AG08396 (cell line): Measurements from ENCODE around the gene AFDN.
"Not testable (repeated sequence)": the region's sequence is repeated elsewhere in the genome, so short reads cannot be mapped to it uniquely, and the experiment has no call there.

ENCODE experiments used
- DNase-seq: peaks from one replicate; pipeline ENCODE4 v3.0.0; 2012; ENCODE audit warnings: low spot score, mixed read lengths

Gene AFDN

GRCh38 chr6:167981916-167982462 lies 155.3 kb downstream of the AFDN start:
- no peak for DNase-seq

GRCh38 chr6:167984144-167984719 lies 157.5 kb downstream of the AFDN start:
- DNase-seq = no peak

- no peak for DNase-seq
Observed at GRCh38 chr6:167984876-167985604, 158.3 kb downstream of the AFDN start.

GRCh38 chr6:167985911-167986595 lies 159.3 kb downstream of the AFDN start:
- no peak for DNase-seq

- no peak for DNase-seq
Observed at GRCh38 chr6:167987396-167988153, 160.9 kb downstream of the AFDN start.

- DNase-seq = no peak
Observed at GRCh38 chr6:167988154-167988495, 161.4 kb downstream of the AFDN start.

GRCh38 chr6:167988945-167989841 lies 162.5 kb downstream of the AFDN start:
- no peak for DNase-seq

GRCh38 chr6:167990016-167990945 lies 163.6 kb downstream of the AFDN start:
- no peak for DNase-seq

GRCh38 chr6:167993169-167993568 lies 166.5 kb downstream of the AFDN start:
- no peak for DNase-seq

GRCh38 chr6:167993831-167994230 lies 167.1 kb downstream of the AFDN start:
- no peak for DNase-seq

GRCh38 chr6:167995302-167995701 lies 168.6 kb downstream of the AFDN start:
- no peak for DNase-seq

- no peak for DNase-seq
Observed at GRCh38 chr6:167995731-167996151, 169.0 kb downstream of the AFDN start.

GRCh38 chr6:167996424-167997199 lies 169.9 kb downstream of the AFDN start:
- no peak for DNase-seq

GRCh38 chr6:167997642-167998041 lies 170.9 kb downstream of the AFDN start, which contains the start of gene KIF25:
KIF25 (plus strand) TSS chr6:167997671; CDS start chr6:168029586, 31,915 bp downstream.
- no peak for DNase-seq

- DNase-seq = no peak
Observed at GRCh38 chr6:167998215-167998614, 171.5 kb downstream of the AFDN start.

GRCh38 chr6:168000198-168001028 lies 173.7 kb downstream of the AFDN start:
- DNase-seq = no peak

GRCh38 chr6:168001029-168001332 lies 174.3 kb downstream of the AFDN start:
- DNase-seq = no peak

- DNase-seq = not testable (repeated sequence)
Observed at GRCh38 chr6:168001514-168001913, 174.8 kb downstream of the AFDN start.
